ENCODE data around the gene CAMTA1. TPM values are rescaled to one million over a fixed set of nuclear protein-coding genes. Genes with fewer than 3 reads are reported as not detected.

CAMTA1 gene
- total RNA-seq, 2 experiments from 2014 or later: 39.3 to 48.8 TPM

- Mint-ChIP-seq H3K4me3 (no peak overlapping the region), H3K4me1 (no peaks in the 10 kb centered on the region), H3K36me3 (ENCODE audit: low read depth) (no peaks in the 10 kb centered on the region), H3K9me3 (no peaks in the 10 kb centered on the region), H3K27me3 (peaks cover 8% of the 10 kb centered on the region), H3K27ac (no peak overlapping the region)
- ChIA-PET POLR2A (no interaction called here), CTCF (interaction anchor here (1.0 kb wide), 1 partner anchor 15 kb away, joined by 3 read pairs; no protein-coding TSS in a partner anchor)
- no peak for DNase-seq
These were observed 120.1 kb downstream of the CAMTA1 start for GRCh38 chr1:6905331-6905730.

- Mint-ChIP-seq H3K27ac (no peak overlapping the region), H3K4me1 (no peaks in the 10 kb centered on the region), H3K36me3 (ENCODE audit: low read depth) (no peaks in the 10 kb centered on the region), H3K9me3 (no peaks in the 10 kb centered on the region), H3K4me3 (no peak overlapping the region), H3K27me3 (peaks cover 8% of the 10 kb centered on the region)
- no peak for DNase-seq
- ChIA-PET CTCF (interaction anchor here (1.0 kb wide), 1 partner anchor 15 kb away, joined by 3 read pairs; no protein-coding TSS in a partner anchor), POLR2A (no interaction called here)
These were observed 120.5 kb downstream of the CAMTA1 start for GRCh38 chr1:6905790-6906189.

- POLR2A ChIA-PET: no interaction called here
- Mint-ChIP-seq H3K36me3 (ENCODE audit: low read depth) (no peaks in the 10 kb centered on the region), H3K4me1 (no peaks in the 10 kb centered on the region), H3K27me3 (peaks cover 8% of the 10 kb centered on the region), H3K9me3 (no peaks in the 10 kb centered on the region), H3K27ac (no peak overlapping the region), H3K4me3 (no peak overlapping the region)
- no peak for DNase-seq
- CTCF ChIA-PET: interaction anchor here (0.5 kb wide), 1 partner anchor 347 kb away, joined by 3 read pairs; no protein-coding TSS in a partner anchor
These were observed 121.5 kb downstream of the CAMTA1 start for GRCh38 chr1:6906783-6907182.

GRCh38 chr1:6907201-6907600 lies 121.9 kb downstream of the CAMTA1 start:
- DNase-seq: no peak
- Mint-ChIP-seq H3K27ac (no peak overlapping the region), H3K9me3 (no peaks in the 10 kb centered on the region), H3K4me3 (no peak overlapping the region), H3K4me1 (no peaks in the 10 kb centered on the region), H3K36me3 (ENCODE audit: low read depth) (no peaks in the 10 kb centered on the region), H3K27me3 (peaks cover 8% of the 10 kb centered on the region)
- ChIA-PET CTCF (no interaction called here), POLR2A (no interaction called here)

- Mint-ChIP-seq H3K27ac (no peak overlapping the region), H3K27me3 (peaks cover 8% of the 10 kb centered on the region), H3K9me3 (no peaks in the 10 kb centered on the region), H3K4me1 (no peaks in the 10 kb centered on the region), H3K36me3 (ENCODE audit: low read depth) (no peaks in the 10 kb centered on the region), H3K4me3 (no peak overlapping the region)
- no peak for DNase-seq
- ChIA-PET POLR2A (no interaction called here), CTCF (no interaction called here)
These were observed 122.6 kb downstream of the CAMTA1 start for GRCh38 chr1:6907676-6908434.

- H3K27me3 Mint-ChIP-seq: peaks cover 13% of the 10 kb centered on the region
- no peaks in the 10 kb centered on the region for H3K4me1 Mint-ChIP-seq
- no peak overlapping the region for H3K4me3 Mint-ChIP-seq
- no peak for DNase-seq
- peaks cover 4% of the 10 kb centered on the region for H3K9me3 Mint-ChIP-seq
- H3K27ac Mint-ChIP-seq: no peak overlapping the region
- H3K36me3 Mint-ChIP-seq (ENCODE audit: low read depth): no peaks in the 10 kb centered on the region
- CTCF ChIA-PET: no interaction called here
- POLR2A ChIA-PET: no interaction called here
These were observed 124.1 kb downstream of the CAMTA1 start for GRCh38 chr1:6909401-6909800.

GRCh38 chr1:6909857-6910256 lies 124.6 kb downstream of the CAMTA1 start:
- no peaks in the 10 kb centered on the region for H3K4me1 Mint-ChIP-seq
- DNase-seq: no peak
- peaks cover 13% of the 10 kb centered on the region for H3K27me3 Mint-ChIP-seq
- no peak overlapping the region for H3K27ac Mint-ChIP-seq
- CTCF ChIA-PET: no interaction called here
- no peak overlapping the region for H3K4me3 Mint-ChIP-seq
- POLR2A ChIA-PET: no interaction called here
- no peaks in the 10 kb centered on the region for H3K36me3 Mint-ChIP-seq (ENCODE audit: low read depth)
- H3K9me3 Mint-ChIP-seq: peaks cover 4% of the 10 kb centered on the region

GRCh38 chr1:6911021-6911941 lies 126.0 kb downstream of the CAMTA1 start:
- POLR2A ChIA-PET: interaction anchor here (0.7 to 1.0 kb wide), 2 partner anchors 134 to 793 kb away, joined by 3 read pairs; no protein-coding TSS in a partner anchor

GRCh38 chr1:6911974-6912373 lies 126.7 kb downstream of the CAMTA1 start:
- no peak overlapping the region for H3K4me3 Mint-ChIP-seq
- ChIA-PET CTCF (no interaction called here), POLR2A (interaction anchor here (0.7 kb wide), 1 partner anchor 133 kb away, joined by 3 read pairs; no protein-coding TSS in a partner anchor)
- H3K36me3 Mint-ChIP-seq (ENCODE audit: low read depth): no peaks in the 10 kb centered on the region
- peaks cover 4% of the 10 kb centered on the region for H3K9me3 Mint-ChIP-seq
- H3K27ac Mint-ChIP-seq: no peak overlapping the region
- DNase-seq: no peak
- peaks cover 4% of the 10 kb centered on the region for H3K4me1 Mint-ChIP-seq
- H3K27me3 Mint-ChIP-seq: peaks cover 5% of the 10 kb centered on the region

More at GRCh38 chr1:6911021-6911941, 126.0 kb downstream of the CAMTA1 start:
- Mint-ChIP-seq H3K9me3 (peaks cover 4% of the 10 kb centered on the region), H3K27ac (no peak overlapping the region), H3K27me3 (peaks cover 12% of the 10 kb centered on the region), H3K36me3 (ENCODE audit: low read depth) (no peaks in the 10 kb centered on the region), H3K4me3 (no peak overlapping the region), H3K4me1 (no peaks in the 10 kb centered on the region)
- CTCF ChIA-PET: no interaction called here
- no peak for DNase-seq

- H3K36me3 Mint-ChIP-seq (ENCODE audit: low read depth): no peaks in the 10 kb centered on the region
- POLR2A ChIA-PET: no interaction called here
- H3K4me1 Mint-ChIP-seq: peaks cover 9% of the 10 kb centered on the region
- no peak overlapping the region for H3K27ac Mint-ChIP-seq
- CTCF ChIA-PET: no interaction called here
- no peak for DNase-seq
- H3K27me3 Mint-ChIP-seq: peaks cover 5% of the 10 kb centered on the region
- H3K4me3 Mint-ChIP-seq: no peak overlapping the region
- H3K9me3 Mint-ChIP-seq: peaks cover 4% of the 10 kb centered on the region
These were observed 127.3 kb downstream of the CAMTA1 start for GRCh38 chr1:6912518-6912917.

GRCh38 chr1:6913086-6913485 lies 127.8 kb downstream of the CAMTA1 start:
- peaks cover 4% of the 10 kb centered on the region for H3K9me3 Mint-ChIP-seq
- peaks cover 5% of the 10 kb centered on the region for H3K27me3 Mint-ChIP-seq
- no peak overlapping the region for H3K27ac Mint-ChIP-seq
- ChIA-PET CTCF (no interaction called here), POLR2A (no interaction called here)
- H3K4me1 Mint-ChIP-seq: peaks cover 10% of the 10 kb centered on the region
- DNase-seq: no peak
- H3K4me3 Mint-ChIP-seq: no peak overlapping the region
- no peaks in the 10 kb centered on the region for H3K36me3 Mint-ChIP-seq (ENCODE audit: low read depth)

- no peaks in the 10 kb centered on the region for H3K36me3 Mint-ChIP-seq (ENCODE audit: low read depth)
- H3K4me3 Mint-ChIP-seq: no peak overlapping the region
- peaks cover 4% of the 10 kb centered on the region for H3K9me3 Mint-ChIP-seq
- H3K27ac Mint-ChIP-seq: no peak overlapping the region
- POLR2A ChIA-PET: no interaction called here
- peaks cover 14% of the 10 kb centered on the region for H3K4me1 Mint-ChIP-seq
- CTCF ChIA-PET: interaction anchor here (0.5 kb wide), 1 partner anchor 833 kb away, joined by 6 read pairs; no protein-coding TSS in a partner anchor
- peaks cover 5% of the 10 kb centered on the region for H3K27me3 Mint-ChIP-seq
- no peak for DNase-seq
These were observed 129.5 kb downstream of the CAMTA1 start for GRCh38 chr1:6914706-6915105.

GRCh38 chr1:6915999-6916565 lies 130.8 kb downstream of the CAMTA1 start:
- Mint-ChIP-seq H3K4me3 (no peak overlapping the region), H3K27me3 (peaks cover 5% of the 10 kb centered on the region), H3K27ac (no peak overlapping the region), H3K36me3 (ENCODE audit: low read depth) (no peaks in the 10 kb centered on the region), H3K9me3 (peaks cover 4% of the 10 kb centered on the region), H3K4me1 (peaks cover 14% of the 10 kb centered on the region)
- DNase-seq: no peak
- POLR2A ChIA-PET: no interaction called here
- CTCF ChIA-PET: no interaction called here
